Suprapubic skin (tissue), 3 donors: ENCODE results near the gene TMUB1.

Experiments
- CTCF ChIP-seq, 2 donors: fragments of 200-600 bp in 1 of 2; fragments of 450-650 bp in 1 of 2; sonication (generic) in 1 of 2; IDR thresholded peaks; one replicate each; pipeline ENCODE4 v1.5.1; 2016 to 2019; ENCODE audit warnings: antibody characterized with exemption in 2 of 2, mild to moderate bottlenecking in 1 of 2, moderate library complexity in 1 of 2
- POLR2AphosphoS5 ChIP-seq, 3 donors: sonication (generic); formaldehyde crosslinking; IDR thresholded peaks; one replicate each; pipeline ENCODE4 v1.6.1; 2017; ENCODE audit warnings: antibody characterized with exemption in 3 of 3

- no peak for TF ChIP-seq CTCF (IDR thresholded peaks at IDR 0.05)
- no peak for TF ChIP-seq POLR2AphosphoS5 (IDR thresholded peaks at IDR 0.05)
These were observed 49.3 kb upstream of the TMUB1 start for GRCh38 chr7:151132461-151133205.
